ENCODE results near the gene ARRB2. TPM values are rescaled to one million over a fixed set of nuclear protein-coding genes. Genes with fewer than 3 reads are reported as not detected.
"Not testable (repeated sequence)": the region's sequence is repeated elsewhere in the genome, so short reads cannot be mapped to it uniquely, and the experiment has no call there.

ARRB2 gene
- total and polyA plus RNA-seq, 2 donors from 2014 or later: 32.8 to 63.1 TPM

DNA sequence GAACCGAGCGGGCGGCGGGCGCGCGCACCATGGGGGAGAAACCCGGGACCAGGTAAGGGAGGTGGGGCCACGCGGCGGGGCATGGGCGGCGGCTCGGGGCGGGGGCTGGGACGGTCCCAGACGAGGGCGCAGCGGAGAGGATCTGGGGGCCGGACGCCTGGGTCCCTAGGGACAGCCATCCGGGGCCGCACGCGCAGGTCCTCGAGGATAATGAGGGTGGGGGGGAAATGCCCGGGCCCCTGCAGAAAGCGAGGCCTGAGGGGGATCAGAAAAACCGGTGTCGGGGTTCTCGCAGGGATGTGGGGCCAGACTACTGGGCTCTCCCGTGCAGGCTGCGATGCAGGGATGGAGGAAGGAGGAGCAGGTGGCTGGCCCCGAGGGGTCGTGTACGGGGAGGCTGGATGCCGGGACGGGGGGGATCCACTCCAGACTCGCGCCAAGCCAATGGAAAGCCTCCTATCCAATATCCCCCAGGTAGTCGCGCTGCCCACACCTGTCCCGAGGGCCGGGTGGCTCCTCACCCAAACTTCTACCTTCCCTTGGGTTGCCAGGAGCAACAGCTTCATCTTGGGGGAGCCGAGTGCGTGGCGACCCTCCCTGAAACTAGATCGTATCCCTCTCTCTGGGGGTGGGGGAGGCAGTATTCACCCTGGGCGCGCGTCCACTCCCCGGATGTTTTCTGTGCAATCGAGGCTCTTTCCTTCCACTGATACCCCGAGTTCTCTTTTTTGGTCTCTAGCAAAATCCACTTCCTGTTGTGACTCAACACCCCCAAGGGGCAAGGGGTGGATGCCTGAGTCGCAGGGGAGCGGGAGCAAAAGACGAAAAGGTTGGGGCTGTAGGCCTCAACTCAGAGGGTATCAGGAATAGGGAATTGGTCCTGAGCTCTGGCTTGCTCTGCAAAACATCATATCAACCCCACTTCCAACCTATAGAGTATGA is 532 bp downstream of the ARRB2 start:
- Histone ChIP-seq H3K4me3 (ENCODE audit: low read length in 3 of 3) (peak overlapping the region; percentile 27 to 64 (median 61)), H3K27ac (ENCODE audit: low read depth in 2 of 2, low read length in 2 of 2) (peak overlapping the region; percentile 43 to 80), H3K27me3 (ENCODE audit: control insufficient read depth, insufficient read depth, low read length) (no peaks in the 10 kb centered on the region), H3K9ac (ENCODE audit: low read length in 3 of 3) (peak overlapping the region in 2 of 3 donors; percentile 55 to 69), H3K9me3 (ENCODE audit: control insufficient read depth in 2 of 3, insufficient read depth in 1 of 3, low read length in 3 of 3) (no peaks in the 10 kb centered on the region), H3K4me1 (ENCODE audit: control insufficient read depth in 2 of 3, insufficient read depth in 2 of 3, low read depth in 1 of 3, low read length in 3 of 3) (peaks cover 0 to 17% (median 16%) of the 10 kb centered on the region in 3 donors), H3K36me3 (ENCODE audit: control insufficient read depth in 2 of 3, insufficient read depth in 3 of 3, low read length in 3 of 3) (no peaks in the 10 kb centered on the region)
- FAIRE-seq (no peak), DNase-seq (peak in 2 of 5 donors; percentile 21 to 87)
- intact Hi-C loops (cut with DNase I): no loop called here
- TF ChIP-seq CTCF (IDR thresholded peaks at IDR 0.05; ENCODE audit: borderline replicate concordance, extremely low read depth, insufficient read depth): no peak

DNA sequence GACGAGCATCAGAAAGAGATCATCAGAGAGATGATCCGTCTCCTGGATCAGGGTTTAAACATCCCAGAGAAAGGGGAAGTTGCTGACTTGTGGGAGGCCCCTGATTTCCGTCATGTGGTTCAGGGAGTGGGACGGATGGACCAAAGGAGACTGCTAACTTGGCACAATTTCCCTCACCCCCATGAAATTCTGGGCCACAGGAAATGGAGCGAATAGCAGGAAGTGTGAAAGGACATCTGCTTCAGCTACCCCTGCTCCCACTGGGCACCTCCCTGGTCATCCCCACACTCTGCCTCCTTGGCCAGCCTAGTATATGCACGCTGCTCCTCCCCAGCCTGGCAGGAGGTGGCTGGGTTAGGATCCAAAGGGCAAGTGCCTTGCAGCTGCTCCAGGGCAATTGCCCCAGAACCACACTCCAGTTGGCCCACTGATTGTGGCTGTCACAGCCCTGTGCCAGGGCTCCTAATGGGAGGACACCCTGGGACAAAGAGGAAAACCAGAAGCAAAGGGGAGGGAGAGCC is 1.3 kb downstream of the ARRB2 start:
- Histone ChIP-seq H3K4me3 (ENCODE audit: low read length in 3 of 3) (peak overlapping the region in 1 of 3 donors; percentile 64), H3K27me3 (ENCODE audit: control insufficient read depth, insufficient read depth, low read length) (no peaks in the 10 kb centered on the region), H3K9me3 (ENCODE audit: control insufficient read depth in 2 of 3, insufficient read depth in 1 of 3, low read length in 3 of 3) (no peaks in the 10 kb centered on the region), H3K4me1 (ENCODE audit: control insufficient read depth in 2 of 3, insufficient read depth in 2 of 3, low read depth in 1 of 3, low read length in 3 of 3) (peaks cover 0 to 17% (median 16%) of the 10 kb centered on the region in 3 donors), H3K36me3 (ENCODE audit: control insufficient read depth in 2 of 3, insufficient read depth in 3 of 3, low read length in 3 of 3) (no peaks in the 10 kb centered on the region), H3K27ac (ENCODE audit: low read depth in 2 of 2, low read length in 2 of 2) (peak overlapping the region; percentile 33 to 80), H3K9ac (ENCODE audit: low read length in 3 of 3) (peak overlapping the region in 1 of 3 donors; percentile 55)
- DNase-seq (peak in 1 of 5 donors; percentile 45), FAIRE-seq (no peak)
- TF ChIP-seq CTCF (IDR thresholded peaks at IDR 0.05; ENCODE audit: borderline replicate concordance, extremely low read depth, insufficient read depth): no peak
- intact Hi-C loops (cut with DNase I): no loop called here

- no peaks in the 10 kb centered on the region for H3K36me3 ChIP-seq (ENCODE audit: control insufficient read depth in 2 of 3, insufficient read depth in 3 of 3, low read length in 3 of 3)
- H3K4me3 ChIP-seq (ENCODE audit: low read length in 3 of 3): peak overlapping the region in 1 of 3 donors; percentile 14
Measured at GRCh38 chr17:4712526-4712925, 2.1 kb downstream of the ARRB2 start.

DNA sequence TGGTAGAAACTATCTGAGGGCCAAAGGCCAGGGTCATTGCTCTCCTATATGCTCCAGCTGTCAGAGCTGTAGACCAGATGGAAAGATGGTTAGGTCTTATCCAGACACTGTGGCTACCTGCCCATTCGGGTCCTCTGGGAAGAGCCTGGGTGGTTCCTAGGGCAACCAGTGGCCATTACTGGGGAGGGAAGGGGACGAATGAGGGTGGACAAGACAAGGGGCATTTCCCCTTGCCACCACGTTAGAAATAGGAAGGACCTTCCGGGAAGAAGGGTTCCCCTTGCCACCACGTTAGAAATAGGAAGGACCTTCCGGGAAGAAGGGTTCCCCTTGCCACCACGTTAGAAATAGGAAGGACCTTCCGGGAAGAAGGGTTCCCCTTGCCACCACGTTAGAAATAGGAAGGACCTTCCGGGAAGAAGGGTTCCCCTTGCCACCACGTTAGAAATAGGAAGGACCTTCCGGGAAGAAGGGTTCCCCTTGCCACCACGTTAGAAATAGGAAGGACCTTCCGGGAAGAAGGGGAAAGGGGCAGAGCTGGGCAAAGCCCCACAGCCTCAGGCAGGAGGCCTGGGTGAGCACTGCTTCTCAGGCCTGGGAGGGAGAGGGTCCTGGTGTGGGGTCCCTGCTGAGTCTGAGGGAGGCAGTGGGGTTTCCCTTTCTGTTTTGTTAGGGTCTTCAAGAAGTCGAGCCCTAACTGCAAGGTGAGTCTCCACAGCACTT is 4.1 kb downstream of the ARRB2 start:
- H3K27me3 ChIP-seq (ENCODE audit: control insufficient read depth, insufficient read depth, low read length); H3K9me3 ChIP-seq (ENCODE audit: control insufficient read depth in 2 of 3, insufficient read depth in 1 of 3, low read length in 3 of 3); FAIRE-seq; H3K4me3 ChIP-seq (ENCODE audit: low read length in 3 of 3); intact Hi-C loops (cut with DNase I); H3K9ac ChIP-seq (ENCODE audit: low read length in 3 of 3); H3K36me3 ChIP-seq (ENCODE audit: control insufficient read depth in 2 of 3, insufficient read depth in 3 of 3, low read length in 3 of 3); DNase-seq: not testable (repeated sequence)
- peaks cover 0 to 17% (median 16%) of the 10 kb centered on the region in 3 donors for H3K4me1 ChIP-seq (ENCODE audit: control insufficient read depth in 2 of 3, insufficient read depth in 2 of 3, low read depth in 1 of 3, low read length in 3 of 3)
- peak overlapping the region in 1 of 2 donors; percentile 8 for H3K27ac ChIP-seq (ENCODE audit: low read depth in 2 of 2, low read length in 2 of 2)

More at GRCh38 chr17:4712526-4712925, 2.1 kb downstream of the ARRB2 start:
- no peaks in the 10 kb centered on the region for H3K27me3 ChIP-seq (ENCODE audit: control insufficient read depth, insufficient read depth, low read length)
- intact Hi-C loops (cut with DNase I): no loop called here
- no peak overlapping the region for H3K27ac ChIP-seq (ENCODE audit: low read depth in 2 of 2, low read length in 2 of 2)
- H3K9me3 ChIP-seq (ENCODE audit: control insufficient read depth in 2 of 3, insufficient read depth in 1 of 3, low read length in 3 of 3): no peaks in the 10 kb centered on the region
- peaks cover 0 to 17% (median 16%) of the 10 kb centered on the region in 3 donors for H3K4me1 ChIP-seq (ENCODE audit: control insufficient read depth in 2 of 3, insufficient read depth in 2 of 3, low read depth in 1 of 3, low read length in 3 of 3)
- no peak for FAIRE-seq
- no peak for DNase-seq
- no peak for TF ChIP-seq CTCF (IDR thresholded peaks at IDR 0.05; ENCODE audit: borderline replicate concordance, extremely low read depth, insufficient read depth)
- H3K9ac ChIP-seq (ENCODE audit: low read length in 3 of 3): no peak overlapping the region
